DOHH2 (cell line): ENCODE results near the gene TMEM176B.

Source experiments
- H3F3A ChIP-seq: fragments of 200-600 bp; sonication (generic), shearing (Covaris generic); 2 replicates; pipeline ENCODE4 v1.6.0; 2016; ENCODE audit warnings: antibody characterized with exemption, mild to moderate bottlenecking; ENCODE audit not compliant: control insufficient read depth, insufficient read depth
- H3K27ac ChIP-seq: fragments of 200-600 bp; sonication (generic); 2 replicates; pipeline ENCODE4 v1.5.1; 2014; ENCODE audit warnings: low read depth, mild to moderate bottlenecking, low read length, moderate library complexity
- H3K27me3 ChIP-seq: fragments of 200-600 bp; sonication (generic); 2 replicates; pipeline ENCODE4 v1.6.1; 2014; ENCODE audit warnings: mild to moderate bottlenecking, low read length, mixed read lengths; ENCODE audit not compliant: control insufficient read depth
- H3K36me3 ChIP-seq: fragments of 200-600 bp; sonication (generic); 2 replicates; pipeline ENCODE4 v1.6.1; 2014; ENCODE audit warnings: mild to moderate bottlenecking, low read length, moderate library complexity, mixed read lengths; ENCODE audit not compliant: control insufficient read depth
- H3K4me1 ChIP-seq: fragments of 200-600 bp; sonication (generic); 2 replicates; pipeline ENCODE4 v1.6.1; 2014; ENCODE audit warnings: mild to moderate bottlenecking, low read length, mixed read lengths; ENCODE audit not compliant: control insufficient read depth
- H3K4me2 ChIP-seq: fragments of 200-600 bp; sonication (generic); 2 replicates; pipeline ENCODE4 v1.6.0; 2014; ENCODE audit warnings: mild to moderate bottlenecking, low read length, moderate library complexity
- H3K4me3 ChIP-seq: fragments of 200-600 bp; sonication (generic); 2 replicates; pipeline ENCODE4 v1.5.1; 2014; ENCODE audit warnings: mild to moderate bottlenecking, low read length, mixed read lengths
- H3K79me2 ChIP-seq: fragments of 200-600 bp; sonication (generic); 2 replicates; pipeline ENCODE4 v1.6.1; 2014; ENCODE audit warnings: mild to moderate bottlenecking, low read length, mixed read lengths; ENCODE audit not compliant: control insufficient read depth
- H3K9me2 ChIP-seq: fragments of 200-600 bp; sonication (generic); replicated peaks from 2 replicates; pipeline ENCODE4 v1.6.1; 2014; ENCODE audit warnings: mild to moderate bottlenecking, low read length, mixed read lengths; ENCODE audit not compliant: control insufficient read depth
- H3K9me3 ChIP-seq: fragments of 200-600 bp; sonication (generic); 2 replicates; pipeline ENCODE4 v1.6.1; 2014; ENCODE audit warnings: antibody characterized with exemption, low read length, mixed read lengths; ENCODE audit not compliant: control insufficient read depth, insufficient read depth
- H4K20me1 ChIP-seq: fragments of 200-600 bp; sonication (generic); 2 replicates; pipeline ENCODE4 v1.6.0; 2014; ENCODE audit warnings: low read depth, mild to moderate bottlenecking, antibody characterized with exemption, low read length, moderate library complexity; ENCODE audit not compliant: control insufficient read depth, insufficient read depth
- EZH2phosphoT487 ChIP-seq: fragments of 200-600 bp; sonication (generic); IDR thresholded peaks from 2 replicates; pipeline ENCODE4 v1.6.1; 2017; ENCODE audit warnings: borderline replicate concordance, mild to moderate bottlenecking, antibody characterized with exemption, low read length, moderate library complexity, mixed read lengths
- TF ChIP-seq, protein P1 (sequence below): fragments of 200-600 bp; sonication (generic); IDR thresholded peaks from one replicate; pipeline ENCODE4 v1.5.1; 2014; ENCODE audit warnings: antibody characterized with exemption, mild to moderate bottlenecking, low read depth, low read length; ENCODE audit not compliant: poor library complexity, severe bottlenecking

The TMEM176B gene

DNA sequence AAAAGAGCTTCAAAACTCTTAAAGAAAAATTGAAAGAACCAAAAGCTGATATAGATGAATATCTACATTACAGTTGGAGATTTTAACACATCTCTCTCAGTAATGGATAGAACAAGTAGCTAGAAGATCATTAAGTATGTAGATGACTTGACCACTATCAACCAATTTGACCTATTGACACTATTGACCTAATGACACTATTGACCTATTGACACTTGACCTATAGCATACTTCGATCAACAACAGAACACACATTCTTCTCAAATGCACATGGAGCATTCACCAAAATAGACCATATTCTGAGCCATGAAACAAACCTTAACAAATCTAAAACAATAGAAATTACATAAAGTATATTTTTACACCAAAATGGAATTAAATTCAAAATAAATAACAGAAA, 40.7 kb downstream of the TMEM176B start:
- Histone ChIP-seq H3K27me3 (no peaks in the 10 kb centered on the region), H3F3A (no peaks in the 10 kb centered on the region), H3K4me2 (no peak overlapping the region), H3K79me2 (no peaks in the 10 kb centered on the region), H3K9me2 (no peaks in the 10 kb centered on the region), H4K20me1 (no peaks in the 10 kb centered on the region), H3K27ac (no peak overlapping the region), H3K4me3 (no peak overlapping the region), H3K9me3 (no peaks in the 10 kb centered on the region), H3K36me3 (no peaks in the 10 kb centered on the region), H3K4me1 (no peaks in the 10 kb centered on the region)
- TF ChIP-seq EZH2phosphoT487 = no peak
- TF ChIP-seq, protein P1, sequence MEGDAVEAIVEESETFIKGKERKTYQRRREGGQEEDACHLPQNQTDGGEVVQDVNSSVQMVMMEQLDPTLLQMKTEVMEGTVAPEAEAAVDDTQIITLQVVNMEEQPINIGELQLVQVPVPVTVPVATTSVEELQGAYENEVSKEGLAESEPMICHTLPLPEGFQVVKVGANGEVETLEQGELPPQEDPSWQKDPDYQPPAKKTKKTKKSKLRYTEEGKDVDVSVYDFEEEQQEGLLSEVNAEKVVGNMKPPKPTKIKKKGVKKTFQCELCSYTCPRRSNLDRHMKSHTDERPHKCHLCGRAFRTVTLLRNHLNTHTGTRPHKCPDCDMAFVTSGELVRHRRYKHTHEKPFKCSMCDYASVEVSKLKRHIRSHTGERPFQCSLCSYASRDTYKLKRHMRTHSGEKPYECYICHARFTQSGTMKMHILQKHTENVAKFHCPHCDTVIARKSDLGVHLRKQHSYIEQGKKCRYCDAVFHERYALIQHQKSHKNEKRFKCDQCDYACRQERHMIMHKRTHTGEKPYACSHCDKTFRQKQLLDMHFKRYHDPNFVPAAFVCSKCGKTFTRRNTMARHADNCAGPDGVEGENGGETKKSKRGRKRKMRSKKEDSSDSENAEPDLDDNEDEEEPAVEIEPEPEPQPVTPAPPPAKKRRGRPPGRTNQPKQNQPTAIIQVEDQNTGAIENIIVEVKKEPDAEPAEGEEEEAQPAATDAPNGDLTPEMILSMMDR = no peak

DNA sequence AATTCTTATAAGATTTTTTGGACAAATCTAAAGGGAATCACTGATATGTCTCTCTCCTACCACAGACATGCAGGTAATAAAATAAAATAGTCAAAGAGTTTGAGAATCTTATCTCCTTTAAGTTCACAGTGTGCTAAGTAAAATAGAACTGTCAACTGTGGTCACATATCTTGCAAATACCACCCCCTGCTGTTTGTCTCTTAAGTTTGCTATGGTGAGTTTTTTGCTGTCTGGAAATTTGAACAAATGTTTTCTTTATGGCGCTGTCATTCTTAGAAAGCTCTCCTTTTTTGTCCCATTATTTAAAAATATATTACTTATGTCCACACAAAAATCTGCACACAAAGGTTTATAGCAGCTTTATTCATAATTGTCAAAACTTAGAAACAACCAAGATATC, 43.3 kb downstream of the TMEM176B start:
- Histone ChIP-seq H3K36me3 (no peaks in the 10 kb centered on the region), H3K27me3 (no peaks in the 10 kb centered on the region; the same call in 1 of the 2 replicates), H3K4me1 (no peaks in the 10 kb centered on the region), H3K79me2 (no peaks in the 10 kb centered on the region), H3K4me3 (no peak overlapping the region), H3K9me2 (no peaks in the 10 kb centered on the region), H3F3A (no peaks in the 10 kb centered on the region), H3K27ac (no peak overlapping the region), H3K9me3 (no peaks in the 10 kb centered on the region), H4K20me1 (no peaks in the 10 kb centered on the region), H3K4me2 (no peak overlapping the region)
- TF ChIP-seq, protein P1 = no peak
- TF ChIP-seq EZH2phosphoT487 = no peak

DNA sequence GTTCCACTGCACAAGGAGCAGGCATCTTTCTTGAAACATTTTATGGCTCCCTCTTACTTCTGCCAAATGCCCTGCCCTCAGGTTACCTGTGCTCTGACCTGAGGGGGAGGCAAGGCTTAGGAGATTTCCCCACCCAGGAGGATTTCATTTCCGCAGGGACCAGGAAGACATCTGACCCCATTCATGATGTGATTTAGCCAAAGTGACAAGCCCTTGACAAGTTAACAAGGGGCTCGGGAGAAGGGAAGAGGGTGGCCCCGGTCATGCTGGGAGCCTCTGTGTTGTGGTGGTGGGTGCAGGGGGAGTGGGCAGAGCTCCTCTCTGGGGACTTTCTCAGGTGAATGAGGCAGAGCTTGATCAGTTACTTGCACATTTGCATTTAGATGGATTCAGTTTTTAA, 44.0 kb downstream of the TMEM176B start:
- H3K79me2 ChIP-seq = no peaks in the 10 kb centered on the region
- H3K9me2 ChIP-seq = no peaks in the 10 kb centered on the region
- no peaks in the 10 kb centered on the region for H3K4me1 ChIP-seq
- H3K36me3 ChIP-seq = no peaks in the 10 kb centered on the region
- H3K4me3 ChIP-seq = no peak overlapping the region
- no peak overlapping the region for H3K27ac ChIP-seq
- no peaks in the 10 kb centered on the region; the same call in 1 of the 2 replicates for H3K27me3 ChIP-seq
- H3K4me2 ChIP-seq = no peak overlapping the region
- no peaks in the 10 kb centered on the region for H4K20me1 ChIP-seq
- no peaks in the 10 kb centered on the region for H3K9me3 ChIP-seq
- TF ChIP-seq, protein P1 = no peak
- TF ChIP-seq EZH2phosphoT487 = no peak
- H3F3A ChIP-seq = no peaks in the 10 kb centered on the region
